ENCODE data around the gene TJP3. TPM values are rescaled to one million over a fixed set of nuclear protein-coding genes. Genes with fewer than 3 reads are reported as not detected.

Gene TJP3
- total RNA-seq, 2 donors from 2014 or later, result 1.5 to 8.6 TPM

GRCh38 chr19:3796358-3796757, 88.2 kb downstream of the TJP3 start:
- no peaks in the 10 kb centered on the region for H3K36me3 Mint-ChIP-seq (ENCODE audit: low read depth)
- no peak overlapping the region for H3K27ac Mint-ChIP-seq
- H3K4me3 Mint-ChIP-seq, result no peak overlapping the region
- ATAC-seq (replicated peaks), result no peak
- no peaks in the 10 kb centered on the region for H3K27me3 Mint-ChIP-seq
- peaks cover 7% of the 10 kb centered on the region for H3K9me3 Mint-ChIP-seq
- H3K4me1 Mint-ChIP-seq, result peaks cover 14% of the 10 kb centered on the region

- ATAC-seq (replicated peaks), result peak; percentile 88
- Mint-ChIP-seq H3K27me3 (no peaks in the 10 kb centered on the region), H3K36me3 (ENCODE audit: low read depth) (no peaks in the 10 kb centered on the region), H3K4me1 (peaks cover 14% of the 10 kb centered on the region), H3K9me3 (peaks cover 7% of the 10 kb centered on the region), H3K4me3 (peak overlapping the region; percentile 44), H3K27ac (peak overlapping the region; percentile 43)
Observed at GRCh38 chr19:3798137-3798536, 90.0 kb downstream of the TJP3 start.

Other genes with a start within 250 kb of the TJP3 start
- gene SMIM24, start 227.9 kb upstream of the TJP3 start, total RNA-seq, result 1 to 10 TPM in 1 of 2 donors, not detected in 1; 1.6 TPM
- gene SMIM44, start 224.9 kb upstream of the TJP3 start, total RNA-seq, result not detected
- 10 to 100 TPM; 11.1 to 22.2 TPM for gene DOHH, start 207.7 kb upstream of the TJP3 start, total RNA-seq
- 10 to 100 TPM; 51.5 to 64.3 TPM for gene FZR1, start 202.1 kb upstream of the TJP3 start, total RNA-seq
- gene TEKTIP1, start 169.2 kb upstream of the TJP3 start, total RNA-seq, result 1 to 10 TPM; 2.1 to 4.0 TPM
- 10 to 100 TPM; 38.3 to 64.1 TPM for gene MFSD12, start 150.8 kb upstream of the TJP3 start, total RNA-seq
- gene HMG20B, start 135.4 kb upstream of the TJP3 start, total RNA-seq, result 10 to 100 TPM; 40.0 to 52.3 TPM
- gene GIPC3, start 122.9 kb upstream of the TJP3 start, total RNA-seq, result under 1 TPM; 0.32 to 0.42 TPM
- under 1 TPM; 0.32 to 0.37 TPM for gene TBXA2R, start 101.5 kb upstream of the TJP3 start, total RNA-seq
- gene CACTIN, start 81.6 kb upstream of the TJP3 start, total RNA-seq, result 10 to 100 TPM; 22.9 to 31.8 TPM
- gene PIP5K1C, start 7.9 kb upstream of the TJP3 start, total RNA-seq, result 10 to 100 TPM; 16.1 to 26.2 TPM
- 10 to 100 TPM; 49.3 to 75.0 TPM for gene APBA3, start 53.3 kb downstream of the TJP3 start, total RNA-seq
- gene MRPL54, start 54.3 kb downstream of the TJP3 start, total RNA-seq, result 10 to 100 TPM; 25.5 to 57.2 TPM
- not detected for gene RAX2, start 63.8 kb downstream of the TJP3 start, total RNA-seq
- 10 to 100 TPM; 14.8 to 17.1 TPM for gene MATK, start 78.0 kb downstream of the TJP3 start, total RNA-seq
- gene ZFR2, start 160.7 kb downstream of the TJP3 start, total RNA-seq, result 1 to 10 TPM in 1 of 2 donors, under 1 TPM in 1; 0.28 to 1.6 TPM
- gene ATCAY, start 172.3 kb downstream of the TJP3 start, total RNA-seq, result not detected
- gene NMRK2, start 224.7 kb downstream of the TJP3 start, total RNA-seq, result not detected